ENCODE results near the gene SMARCAD1. TPM values are rescaled to one million over a fixed set of nuclear protein-coding genes. Genes with fewer than 3 reads are reported as not detected.

Gene SMARCAD1
- total and polyA plus RNA-seq, 2 of the 8 experiments (the other 6 are each of a cell fraction or from before 2014, with no cell fraction given): 24.1 to 59.4 TPM

DNA sequence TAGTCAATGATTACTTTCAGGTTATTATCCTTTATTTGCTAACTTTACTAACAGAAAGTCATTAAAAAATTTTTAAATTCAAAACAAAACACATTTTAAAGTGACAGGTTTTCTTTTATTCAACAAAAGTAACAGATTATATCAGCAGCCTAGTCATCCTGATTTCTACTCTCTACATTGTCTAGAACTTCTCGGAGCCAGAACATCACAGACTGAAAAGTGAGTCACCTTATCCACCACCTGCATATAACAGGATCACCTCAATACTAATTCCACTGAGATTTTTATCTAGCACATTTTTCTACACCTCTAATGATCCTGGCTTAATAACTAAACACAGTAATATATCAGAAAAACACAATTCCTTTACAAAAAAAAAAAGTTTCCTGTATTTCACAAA lies 47.9 kb upstream of the SMARCAD1 start:
- Histone ChIP-seq H3K9ac (replicated peaks in 1 of 4; ENCODE audit: extremely low read depth in 1 of 4, low read depth in 3 of 4, low read length in 3 of 4) (no peak overlapping the region), H4K91ac (replicated peaks; ENCODE audit: insufficient read length, low read length) (no peak overlapping the region), H2BK5ac (ENCODE audit: low read depth, low read length) (no peak overlapping the region), H3K27me3 (replicated peaks in 1 of 4; ENCODE audit: control insufficient read depth in 3 of 4, extremely low read depth in 1 of 4, insufficient read depth in 3 of 4, low read length in 3 of 4) (no peaks in the 10 kb centered on the region), H3K23me2 (ENCODE audit: low read depth, low read length) (no peaks in the 10 kb centered on the region), H2BK120ac (replicated peaks; ENCODE audit: low read depth, low read length) (no peak overlapping the region), H2BK12ac (ENCODE audit: low read depth, low read length) (no peak overlapping the region), H3K36me3 (ENCODE audit: control insufficient read depth in 2 of 4, insufficient read depth in 4 of 4, low read length in 3 of 4) (no peaks in the 10 kb centered on the region), H2BK20ac (ENCODE audit: low read length) (no peak overlapping the region), H3K4me2 (ENCODE audit: insufficient read depth in 1 of 2, low read depth in 2 of 2, low read length in 2 of 2) (no peak overlapping the region), H3K23ac (ENCODE audit: insufficient read length) (no peak overlapping the region), H3K14ac (ENCODE audit: insufficient read length) (no peak overlapping the region), H4K8ac (ENCODE audit: extremely low read depth, insufficient read depth, low read length) (no peak overlapping the region), H3K56ac (replicated peaks; ENCODE audit: insufficient read length, low read depth, low read length) (no peak overlapping the region), H4K5ac (ENCODE audit: insufficient read length, low read depth, low read length) (no peak overlapping the region), H3K9me3 (ENCODE audit: insufficient read depth in 2 of 2, low read depth in 1 of 2, low read length in 1 of 2) (peaks cover 0 to 3% of the 10 kb centered on the region in 2 experiments; a peak in 1 of 4 replicates), H4K20me1 (replicated peaks in 1 of 2; ENCODE audit: control insufficient read depth in 1 of 2, insufficient read depth in 2 of 2, low read length in 2 of 2) (no peaks in the 10 kb centered on the region), H3K4ac (replicated peaks; ENCODE audit: insufficient read length, low read depth, low read length) (no peak overlapping the region), H3K4me1 (replicated peaks in 1 of 4; ENCODE audit: control insufficient read depth in 3 of 4, insufficient read depth in 4 of 4, low read length in 3 of 4) (no peaks in the 10 kb centered on the region), H2AFZ (ENCODE audit: low read length) (no peak overlapping the region), H3K18ac (ENCODE audit: extremely low read depth, low read length) (no peak overlapping the region), H3K27ac (ENCODE audit: low read depth, low read length) (no peak overlapping the region), H3K79me1 (ENCODE audit: low read depth, low read length) (no peaks in the 10 kb centered on the region), H2BK15ac (ENCODE audit: low read length) (no peak overlapping the region), H2AK5ac (ENCODE audit: low read depth, low read length) (no peak overlapping the region), H3K79me2 (ENCODE audit: control insufficient read depth in 1 of 2, insufficient read depth in 2 of 2, low read length in 2 of 2) (no peaks in the 10 kb centered on the region), H3K4me3 (ENCODE audit: extremely low read depth in 1 of 4, insufficient read depth in 2 of 4, low read depth in 3 of 4, low read length in 4 of 4) (no peak overlapping the region)
- no peak for DNase-seq (ENCODE audit: low read depth in 1 of 2, low spot score in 2 of 2)
- no peak for FAIRE-seq
- CTCF ChIA-PET (ENCODE audit: partially characterized antibody): interaction anchor here (0.7 to 1.1 kb wide), 3 partner anchors 10 to 1428 kb away, joined by 3 to 4 read pairs (median 4); no protein-coding TSS in a partner anchor
- whole genome bisulfite sequencing, 2 experiments (ENCODE audit: extremely low coverage in 1 of 2, insufficient coverage in 1 of 2, insufficient read length in 1 of 2, insufficient replicate concordance in 2 of 2, low coverage in 1 of 2, low lambda C conversion rate in 2 of 2, missing lambda C conversion rate in 1 of 2): 83% methylated on average over 1 of the region's 1 CpG; no CpG with 5 or more reads in 1 of the 2 experiments
- POLR2A ChIA-PET (ENCODE audit: partially characterized antibody): no interaction called here
- TF ChIP-seq CREB1 (IDR thresholded peaks at IDR 0.05): no peak
- TF ChIP-seq SUZ12 (IDR thresholded peaks at IDR 0.05; ENCODE audit: low read length): no peak
- no peak for TF ChIP-seq USF2 (IDR thresholded peaks at IDR 0.05; ENCODE audit: low read length)
- TF ChIP-seq SAP30 (IDR thresholded peaks at IDR 0.05; ENCODE audit: insufficient read depth, insufficient replicate concordance, low read length): no peak
- TF ChIP-seq ASH2L (IDR thresholded peaks at IDR 0.05; ENCODE audit: low read length): no peak
- no peak for TF ChIP-seq SP1 (IDR thresholded peaks at IDR 0.05; ENCODE audit: low read depth, low read length)
- TF ChIP-seq KDM5A (IDR thresholded peaks at IDR 0.05; ENCODE audit: low read length): no peak
- no peak for TF ChIP-seq POU5F1 (IDR thresholded peaks at IDR 0.05; ENCODE audit: low read depth, low read length)
- TF ChIP-seq, protein P1, sequence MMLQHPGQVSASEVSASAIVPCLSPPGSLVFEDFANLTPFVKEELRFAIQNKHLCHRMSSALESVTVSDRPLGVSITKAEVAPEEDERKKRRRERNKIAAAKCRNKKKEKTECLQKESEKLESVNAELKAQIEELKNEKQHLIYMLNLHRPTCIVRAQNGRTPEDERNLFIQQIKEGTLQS (IDR thresholded peaks at IDR 0.05; ENCODE audit: insufficient read depth, low read depth, low read length): no peak
- no peak for TF ChIP-seq SP2 (IDR thresholded peaks at IDR 0.05; ENCODE audit: low read length)
- no peak for TF ChIP-seq HDAC2 (IDR thresholded peaks at IDR 0.05; ENCODE audit: borderline replicate concordance in 1 of 2, low read depth in 2 of 2, low read length in 2 of 2)
- TF ChIP-seq SRF (IDR thresholded peaks at IDR 0.05; ENCODE audit: low read depth, low read length): no peak
- no peak for TF ChIP-seq NRF1 (IDR thresholded peaks at IDR 0.05; ENCODE audit: low read depth, low read length)
- no peak for TF ChIP-seq SIX5 (IDR thresholded peaks at IDR 0.05; ENCODE audit: low read depth, low read length)

Data from H1 (cell line).